HepG2 (cell line): ENCODE data around the gene FKTN. TPM values are rescaled to one million over a fixed set of nuclear protein-coding genes. Genes with fewer than 3 reads are reported as not detected.

Source experiments
- AKAP8 ChIP-seq: sonication (generic); formaldehyde crosslinking; IDR thresholded peaks from 2 replicates; pipeline ENCODE4 v1.5.1; 2020; ENCODE audit warnings: mild to moderate bottlenecking, missing genetic modification reagents
- CAMTA2 ChIP-seq: sonication (generic); formaldehyde crosslinking; IDR thresholded peaks from 2 replicates; pipeline ENCODE4 v1.4.0; 2020; ENCODE audit warnings: mild to moderate bottlenecking, missing genetic modification reagents, borderline replicate concordance
- CREB1 ChIP-seq, 2 experiments: fragments of 450-650 bp in 1 of 2; IDR thresholded peaks; 2 replicates each; pipeline ENCODE4 v1.6.1; 2016 to 2017; ENCODE audit warnings: control low read depth in 1 of 2, mild to moderate bottlenecking in 1 of 2, missing compliant biosample characterization in 1 of 2, missing genetic modification characterization in 1 of 2
- HNF4G ChIP-seq, 2 experiments: sonication (generic) in 1 of 2; formaldehyde crosslinking in 1 of 2; IDR thresholded peaks; 2 replicates each; pipeline versions ENCODE4 v1.4.0 to v1.6.1; 2011 to 2020; ENCODE audit warnings: borderline replicate concordance in 2 of 2, low read depth in 2 of 2, mild to moderate bottlenecking in 2 of 2, low read length in 1 of 2, missing genetic modification reagents in 1 of 2, moderate library complexity in 1 of 2
- KDM4B ChIP-seq: sonication (generic); formaldehyde crosslinking; IDR thresholded peaks from 2 replicates; pipeline ENCODE4 v1.4.0; 2020; ENCODE audit warnings: missing genetic modification reagents
- MTA1 ChIP-seq: sonication (generic); formaldehyde crosslinking; IDR thresholded peaks from 2 replicates; pipeline ENCODE4 v1.4.0; 2020; ENCODE audit warnings: missing genetic modification reagents, mild to moderate bottlenecking, borderline replicate concordance
- MTF2 ChIP-seq: sonication (generic); formaldehyde crosslinking; IDR thresholded peaks from 2 replicates; pipeline ENCODE4 v1.5.0; 2020; ENCODE audit warnings: missing genetic modification reagents, borderline replicate concordance
- NR1H2 ChIP-seq: sonication (generic); formaldehyde crosslinking; IDR thresholded peaks from 2 replicates; pipeline ENCODE4 v1.8.1; 2022; ENCODE audit warnings: low read depth, missing genetic modification reagents, borderline replicate concordance
- PHF20 ChIP-seq: sonication (generic); formaldehyde crosslinking; IDR thresholded peaks from 2 replicates; pipeline ENCODE4 v1.5.0; 2020; ENCODE audit warnings: mild to moderate bottlenecking, missing genetic modification reagents
- SP4 ChIP-seq: sonication (generic); formaldehyde crosslinking; IDR thresholded peaks from 2 replicates; pipeline ENCODE4 v1.8.1; 2023; ENCODE audit warnings: mild to moderate bottlenecking, missing genetic modification reagents
- TRIM24 ChIP-seq: sonication (generic); formaldehyde crosslinking; IDR thresholded peaks from 2 replicates; pipeline ENCODE4 v1.8.0; 2022; ENCODE audit warnings: mild to moderate bottlenecking, missing genetic modification reagents
- TSC22D2 ChIP-seq: sonication (generic); formaldehyde crosslinking; IDR thresholded peaks from 2 replicates; pipeline ENCODE4 v1.5.1; 2020; ENCODE audit warnings: missing genetic modification reagents, mild to moderate bottlenecking, borderline replicate concordance
- ZBTB1 ChIP-seq: sonication (generic); formaldehyde crosslinking; IDR thresholded peaks from 2 replicates; pipeline ENCODE4 v1.4.0; 2020; ENCODE audit warnings: missing genetic modification reagents, borderline replicate concordance
- ZMAT3 ChIP-seq: sonication (generic); formaldehyde crosslinking; conservative IDR thresholded peaks from 2 replicates; pipeline ENCODE4 v1.7.0; 2021; ENCODE audit warnings: missing genetic modification reagents
- ZNF501 ChIP-seq: sonication (generic); formaldehyde crosslinking; IDR thresholded peaks from 2 replicates; pipeline ENCODE4 v1.5.1; 2020; ENCODE audit warnings: mild to moderate bottlenecking, moderate library complexity, missing genetic modification reagents
- ZNF616 ChIP-seq: sonication (generic); formaldehyde crosslinking; IDR thresholded peaks from 2 replicates; pipeline ENCODE4 v1.5.0; 2020; ENCODE audit warnings: low read depth, mild to moderate bottlenecking, missing genetic modification reagents
- polyA plus RNA-seq, 8 experiments: library from polyadenylated mRNA; depleted of rRNA in 3 of 8; stranded (reverse) in 7 of 8; unstranded in 1 of 8; fragments of >200 nt; fragmentation: Illumina TruSeq in 4 of 8; extraction: Trizol in 4 of 8; gene quantifications; 2 replicates each; pipeline versions ENCODE4 v1.2.1 to v1.2.3, GENCODE V29; 2011 to 2016; ENCODE audit warnings: low read depth in 4 of 8, missing spikeins in 1 of 8, mixed read lengths in 1 of 8; ENCODE audit not compliant: insufficient read depth in 1 of 8
- total RNA-seq, 5 experiments: library from RNA; depleted of rRNA; stranded (reverse); fragments of >200 nt; fragmentation: Illumina TruSeq; extraction: Trizol; gene quantifications; 2 replicates each; pipeline ENCODE4 v1.2.3, GENCODE V29; 2016; ENCODE audit warnings: low read depth in 1 of 5
- TF ChIP-seq, protein P1 (sequence below): sonication (generic); formaldehyde crosslinking; IDR thresholded peaks from 2 replicates; pipeline ENCODE4 v1.4.0; 2020; ENCODE audit warnings: missing genetic modification reagents, mild to moderate bottlenecking, borderline replicate concordance
- TF ChIP-seq, protein P2 (sequence below): sonication (generic); formaldehyde crosslinking; IDR thresholded peaks from 2 replicates; pipeline ENCODE4 v1.4.0; 2020; ENCODE audit warnings: missing genetic modification reagents
- TF ChIP-seq, protein P3 (sequence below): sonication (generic); formaldehyde crosslinking; IDR thresholded peaks from 2 replicates; pipeline ENCODE4 v1.4.0; 2020; ENCODE audit warnings: missing genetic modification reagents, borderline replicate concordance

FKTN gene
- total and polyA plus RNA-seq, 2 of the 13 experiments (the other 11 are each of a cell fraction or from before 2014, with no cell fraction given): 7.9 to 13.5 TPM

DNA sequence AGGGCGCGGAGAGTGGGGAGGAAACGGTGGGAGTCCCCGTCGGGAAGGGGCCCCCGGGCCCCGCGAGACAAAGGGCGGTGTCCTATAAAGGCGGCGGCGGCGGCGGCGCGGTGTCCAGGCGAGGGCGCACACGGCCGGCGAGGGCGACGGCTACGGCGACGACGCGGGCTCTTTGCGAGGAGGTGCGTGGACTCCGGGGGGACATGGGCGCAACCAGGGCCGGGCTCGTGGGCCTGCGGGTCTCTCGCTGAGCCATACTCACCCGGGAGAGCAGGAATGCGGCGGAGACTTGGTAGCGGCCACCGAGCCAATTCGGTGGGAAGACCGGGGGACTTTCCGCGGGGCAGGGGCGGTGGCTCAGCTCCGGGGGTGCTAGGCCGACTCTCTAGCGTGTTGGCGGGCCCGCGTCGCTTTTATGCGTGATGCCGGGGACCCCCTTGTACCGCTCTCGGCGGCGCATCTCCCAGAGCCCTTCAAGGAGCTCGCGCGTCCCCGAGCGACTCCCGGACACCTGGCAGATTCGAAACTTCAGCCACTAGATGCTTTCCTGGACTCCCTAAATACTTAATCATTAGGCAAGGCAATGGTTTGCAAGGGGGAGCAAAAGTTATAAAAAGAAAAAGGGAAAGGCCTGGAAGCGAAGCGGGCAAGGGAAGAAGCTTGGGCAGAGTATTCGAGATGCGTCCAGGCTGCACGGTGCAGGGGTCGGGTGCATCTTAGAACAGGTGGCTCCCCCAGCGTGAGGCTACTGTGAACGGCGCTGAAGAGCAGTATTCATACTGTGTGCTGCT lies 98.4 kb downstream of the FKTN start (continued):
- TF ChIP-seq CREB1 (IDR thresholded peaks at IDR 0.05): no peak
- no peak for TF ChIP-seq CREB1 (CRISPR knock-in tag; IDR thresholded peaks at IDR 0.05)
- 0 out of 2 replicates have a peak, but pooled peaks have one; percentile 49 for TF ChIP-seq NR1H2 (CRISPR knock-in tag)
- TF ChIP-seq, protein P1, sequence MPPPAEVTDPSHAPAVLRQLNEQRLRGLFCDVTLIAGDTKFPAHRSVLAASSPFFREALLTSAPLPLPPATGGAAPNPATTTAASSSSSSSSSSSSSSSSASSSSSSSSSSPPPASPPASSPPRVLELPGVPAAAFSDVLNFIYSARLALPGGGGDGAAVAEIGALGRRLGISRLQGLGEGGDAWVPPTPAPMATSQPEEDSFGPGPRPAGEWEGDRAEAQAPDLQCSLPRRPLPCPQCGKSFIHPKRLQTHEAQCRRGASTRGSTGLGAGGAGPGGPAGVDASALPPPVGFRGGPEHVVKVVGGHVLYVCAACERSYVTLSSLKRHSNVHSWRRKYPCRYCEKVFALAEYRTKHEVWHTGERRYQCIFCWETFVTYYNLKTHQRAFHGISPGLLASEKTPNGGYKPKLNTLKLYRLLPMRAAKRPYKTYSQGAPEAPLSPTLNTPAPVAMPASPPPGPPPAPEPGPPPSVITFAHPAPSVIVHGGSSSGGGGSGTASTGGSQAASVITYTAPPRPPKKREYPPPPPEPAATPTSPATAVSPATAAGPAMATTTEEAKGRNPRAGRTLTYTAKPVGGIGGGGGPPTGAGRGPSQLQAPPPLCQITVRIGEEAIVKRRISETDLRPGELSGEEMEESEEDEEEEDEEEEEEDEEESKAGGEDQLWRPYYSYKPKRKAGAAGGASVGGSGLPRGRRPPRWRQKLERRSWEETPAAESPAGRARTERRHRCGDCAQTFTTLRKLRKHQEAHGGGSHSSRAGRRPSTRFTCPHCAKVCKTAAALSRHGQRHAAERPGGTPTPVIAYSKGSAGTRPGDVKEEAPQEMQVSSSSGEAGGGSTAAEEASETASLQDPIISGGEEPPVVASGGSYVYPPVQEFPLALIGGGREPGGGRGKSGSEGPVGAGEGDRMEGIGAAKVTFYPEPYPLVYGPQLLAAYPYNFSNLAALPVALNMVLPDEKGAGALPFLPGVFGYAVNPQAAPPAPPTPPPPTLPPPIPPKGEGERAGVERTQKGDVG: no peak
- TF ChIP-seq CAMTA2 (CRISPR knock-in tag): no peak
- 0 out of 2 replicates have a peak, but pooled peaks have one; percentile 36 for TF ChIP-seq TSC22D2 (CRISPR knock-in tag)
- no peak for TF ChIP-seq KDM4B (CRISPR knock-in tag)
- TF ChIP-seq AKAP8 (CRISPR knock-in tag): no peak
- no peak for TF ChIP-seq TRIM24 (CRISPR knock-in tag)
- TF ChIP-seq PHF20 (CRISPR knock-in tag): no peak
- TF ChIP-seq ZNF501 (CRISPR knock-in tag): peak; percentile 61
- TF ChIP-seq ZNF616 (CRISPR knock-in tag): 0 out of 2 replicates have a peak, but pooled peaks have one; percentile 51
- 0 out of 2 replicates have a peak, but pooled peaks have one; percentile 56 for TF ChIP-seq ZMAT3 (CRISPR knock-in tag)
- TF ChIP-seq HNF4G (IDR thresholded peaks at IDR 0.05; ENCODE audit: borderline replicate concordance, low read depth, low read length): no peak
- TF ChIP-seq HNF4G (CRISPR knock-in tag; IDR thresholded peaks at IDR 0.05; ENCODE audit: borderline replicate concordance, low read depth): no peak
- no peak for TF ChIP-seq ZBTB1 (CRISPR knock-in tag)
- TF ChIP-seq SP4: 0 out of 2 replicates have a peak, but pooled peaks have one; percentile 52
- TF ChIP-seq, protein P2, sequence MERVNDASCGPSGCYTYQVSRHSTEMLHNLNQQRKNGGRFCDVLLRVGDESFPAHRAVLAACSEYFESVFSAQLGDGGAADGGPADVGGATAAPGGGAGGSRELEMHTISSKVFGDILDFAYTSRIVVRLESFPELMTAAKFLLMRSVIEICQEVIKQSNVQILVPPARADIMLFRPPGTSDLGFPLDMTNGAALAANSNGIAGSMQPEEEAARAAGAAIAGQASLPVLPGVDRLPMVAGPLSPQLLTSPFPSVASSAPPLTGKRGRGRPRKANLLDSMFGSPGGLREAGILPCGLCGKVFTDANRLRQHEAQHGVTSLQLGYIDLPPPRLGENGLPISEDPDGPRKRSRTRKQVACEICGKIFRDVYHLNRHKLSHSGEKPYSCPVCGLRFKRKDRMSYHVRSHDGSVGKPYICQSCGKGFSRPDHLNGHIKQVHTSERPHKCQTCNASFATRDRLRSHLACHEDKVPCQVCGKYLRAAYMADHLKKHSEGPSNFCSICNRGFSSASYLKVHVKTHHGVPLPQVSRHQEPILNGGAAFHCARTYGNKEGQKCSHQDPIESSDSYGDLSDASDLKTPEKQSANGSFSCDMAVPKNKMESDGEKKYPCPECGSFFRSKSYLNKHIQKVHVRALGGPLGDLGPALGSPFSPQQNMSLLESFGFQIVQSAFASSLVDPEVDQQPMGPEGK (CRISPR knock-in tag): peak; percentile 83
- TF ChIP-seq, protein P3, sequence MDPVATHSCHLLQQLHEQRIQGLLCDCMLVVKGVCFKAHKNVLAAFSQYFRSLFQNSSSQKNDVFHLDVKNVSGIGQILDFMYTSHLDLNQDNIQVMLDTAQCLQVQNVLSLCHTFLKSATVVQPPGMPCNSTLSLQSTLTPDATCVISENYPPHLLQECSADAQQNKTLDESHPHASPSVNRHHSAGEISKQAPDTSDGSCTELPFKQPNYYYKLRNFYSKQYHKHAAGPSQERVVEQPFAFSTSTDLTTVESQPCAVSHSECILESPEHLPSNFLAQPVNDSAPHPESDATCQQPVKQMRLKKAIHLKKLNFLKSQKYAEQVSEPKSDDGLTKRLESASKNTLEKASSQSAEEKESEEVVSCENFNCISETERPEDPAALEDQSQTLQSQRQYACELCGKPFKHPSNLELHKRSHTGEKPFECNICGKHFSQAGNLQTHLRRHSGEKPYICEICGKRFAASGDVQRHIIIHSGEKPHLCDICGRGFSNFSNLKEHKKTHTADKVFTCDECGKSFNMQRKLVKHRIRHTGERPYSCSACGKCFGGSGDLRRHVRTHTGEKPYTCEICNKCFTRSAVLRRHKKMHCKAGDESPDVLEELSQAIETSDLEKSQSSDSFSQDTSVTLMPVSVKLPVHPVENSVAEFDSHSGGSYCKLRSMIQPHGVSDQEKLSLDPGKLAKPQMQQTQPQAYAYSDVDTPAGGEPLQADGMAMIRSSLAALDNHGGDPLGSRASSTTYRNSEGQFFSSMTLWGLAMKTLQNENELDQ (CRISPR knock-in tag): no peak
- peak; percentile 51; the same call in 1 of the 2 replicates for TF ChIP-seq MTA1
- TF ChIP-seq MTF2: peak; percentile 61; the same call in 1 of the 2 replicates
